ENCODE results near the gene ANKRD36C.
"Not testable (repeated sequence)": the region's sequence is repeated elsewhere in the genome, so short reads cannot be mapped to it uniquely, and the experiment has no call there.

ANKRD36C gene

GRCh38 chr2:96006248-96006647 lies 14.6 kb upstream of the ANKRD36C start:
- DNase-seq = not testable (repeated sequence)

GRCh38 chr2:95992520-95993272 lies 1.1 kb upstream of the ANKRD36C start:
- DNase-seq = not testable (repeated sequence)

- DNase-seq = not testable (repeated sequence)
These were observed 478 bp upstream of the ANKRD36C start for GRCh38 chr2:95992102-95992501.

- DNase-seq = not testable (repeated sequence)
These were observed 740 bp downstream of the ANKRD36C start for GRCh38 chr2:95990884-95991283.

GRCh38 chr2:95951662-95952061 lies 40.0 kb downstream of the ANKRD36C start:
- DNase-seq = not testable (repeated sequence)

GRCh38 chr2:95948039-95948438 lies 43.6 kb downstream of the ANKRD36C start:
- not testable (repeated sequence) for DNase-seq

GRCh38 chr2:95939947-95940346 lies 51.7 kb downstream of the ANKRD36C start:
- DNase-seq = not testable (repeated sequence)

- DNase-seq = not testable (repeated sequence)
These were observed 60.9 kb downstream of the ANKRD36C start for GRCh38 chr2:95930740-95931139.

GRCh38 chr2:95917007-95917406 lies 74.6 kb downstream of the ANKRD36C start:
- DNase-seq = not testable (repeated sequence)

- not testable (repeated sequence) for DNase-seq
These were observed 76.5 kb downstream of the ANKRD36C start for GRCh38 chr2:95915131-95915530.

- not testable (repeated sequence) for DNase-seq
These were observed 80.2 kb downstream of the ANKRD36C start for GRCh38 chr2:95911431-95911830.

- DNase-seq = not testable (repeated sequence)
These were observed 97.2 kb downstream of the ANKRD36C start for GRCh38 chr2:95894443-95894842.

- not testable (repeated sequence) for DNase-seq
These were observed 123.7 kb downstream of the ANKRD36C start for GRCh38 chr2:95867929-95868328.

GRCh38 chr2:95867047-95867677 lies 124.5 kb downstream of the ANKRD36C start:
- not testable (repeated sequence) for DNase-seq

- not testable (repeated sequence) for DNase-seq
These were observed 129.5 kb downstream of the ANKRD36C start for GRCh38 chr2:95862121-95862520.

- no peak for DNase-seq
These were observed 155.5 kb downstream of the ANKRD36C start for GRCh38 chr2:95836151-95836550.

- DNase-seq = not testable (repeated sequence)
These were observed 157.3 kb downstream of the ANKRD36C start for GRCh38 chr2:95834077-95835013.

GRCh38 chr2:95824218-95824617 lies 167.4 kb downstream of the ANKRD36C start:
- DNase-seq = not testable (repeated sequence)

GRCh38 chr2:95817521-95817920 lies 174.1 kb downstream of the ANKRD36C start:
- DNase-seq = not testable (repeated sequence)

GRCh38 chr2:95813311-95813710 lies 178.3 kb downstream of the ANKRD36C start:
- DNase-seq = not testable (repeated sequence)

- no peak for DNase-seq
These were observed 191.7 kb downstream of the ANKRD36C start for GRCh38 chr2:95799892-95800291.

GRCh38 chr2:95799147-95799889 lies 192.3 kb downstream of the ANKRD36C start:
- not testable (repeated sequence) for DNase-seq

All from NCI-H2029 (cell line).